NT2/D1 (cell line): Measurements from ENCODE around the gene DDI2.

ENCODE experiments used
- DNase-seq: peaks from one replicate; pipeline ENCODE4 v3.0.0-alpha.2; 2011; ENCODE audit warnings: low read depth, low spot score
- H3K27me3 ChIP-seq: 2 replicates; pipeline ENCODE4 v1.6.0; 2011; ENCODE audit warnings: mild to moderate bottlenecking; ENCODE audit not compliant: insufficient read length, insufficient read depth
- H3K36me3 ChIP-seq: 2 replicates; pipeline ENCODE4 v1.6.1; 2011; ENCODE audit warnings: mild to moderate bottlenecking, low read length, mixed read lengths; ENCODE audit not compliant: insufficient read depth, insufficient read length
- H3K4me1 ChIP-seq: 2 replicates; pipeline ENCODE4 v1.5.1; 2011; ENCODE audit not compliant: insufficient read depth, insufficient read length
- H3K4me3 ChIP-seq: 2 replicates; pipeline ENCODE4 v1.5.1; 2011; ENCODE audit warnings: low read depth; ENCODE audit not compliant: insufficient read length
- H3K9ac ChIP-seq: 2 replicates; pipeline ENCODE4 v1.6.0; 2011; ENCODE audit warnings: low read depth; ENCODE audit not compliant: insufficient read length
- H3K9me3 ChIP-seq: 2 replicates; pipeline ENCODE4 v1.5.1; 2011; ENCODE audit warnings: mild to moderate bottlenecking, low read length; ENCODE audit not compliant: insufficient read depth
- SUZ12 ChIP-seq: IDR thresholded peaks from 2 replicates; pipeline ENCODE4 v1.6.1; 2011; ENCODE audit not compliant: insufficient read length, insufficient read depth; ENCODE audit errors: extremely low read depth
- YY1 ChIP-seq: IDR thresholded peaks from 2 replicates; pipeline ENCODE4 v1.6.1; 2011; ENCODE audit not compliant: insufficient read length, insufficient read depth
- ZNF274 ChIP-seq: IDR thresholded peaks from 2 replicates; pipeline ENCODE4 v1.6.1; 2011; ENCODE audit warnings: mild to moderate bottlenecking, low read depth, low read length

Gene DDI2

DNA sequence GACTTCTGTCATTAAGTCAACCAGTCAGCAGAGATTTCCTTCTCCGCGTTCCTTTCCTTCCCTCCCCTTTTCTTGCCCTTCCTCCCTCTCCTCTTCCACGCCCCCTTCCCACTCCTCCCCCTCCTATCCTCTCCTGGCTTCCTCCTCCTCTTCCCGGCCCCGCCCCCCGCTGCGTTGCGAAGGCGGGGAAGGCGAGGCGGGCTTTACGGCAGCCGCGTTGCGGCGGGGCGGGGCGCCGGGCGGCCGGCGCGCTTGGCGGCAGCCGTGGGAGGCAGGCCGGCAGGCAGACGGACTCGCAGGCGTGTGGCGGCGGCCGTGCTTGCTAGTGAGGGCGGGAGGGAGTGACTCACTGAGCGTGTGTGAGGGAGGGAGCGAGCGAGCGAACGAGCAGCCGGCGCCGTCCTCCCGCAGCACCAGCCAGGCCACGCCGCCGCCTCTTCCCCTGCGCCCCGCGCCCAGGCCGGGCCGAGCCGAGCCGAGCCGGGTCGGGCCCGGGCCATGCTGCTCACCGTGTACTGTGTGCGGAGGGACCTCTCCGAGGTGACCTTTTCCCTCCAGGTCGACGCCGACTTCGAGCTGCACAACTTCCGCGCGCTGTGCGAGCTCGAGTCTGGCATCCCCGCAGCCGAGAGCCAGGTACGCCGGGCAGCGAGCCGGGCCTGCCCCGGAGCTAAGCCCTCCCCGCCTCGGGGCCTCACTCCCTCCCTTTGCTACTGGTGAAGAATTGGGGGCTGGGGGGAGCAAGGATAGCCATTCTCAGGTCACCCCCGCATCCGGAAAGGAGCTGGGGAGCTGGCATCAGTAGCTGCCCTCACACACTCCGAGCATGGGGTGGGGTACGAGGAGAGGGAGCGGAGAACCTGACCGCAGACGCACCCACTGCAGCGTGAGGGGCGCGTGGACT is at the start of gene DDI2:
Gene DDI2 (plus strand): TSS at position 286 of the 904 bp plus-strand sequence. CDS start 213 bp downstream, at position 499.
- peak; percentile 86 for DNase-seq
- Histone ChIP-seq H3K27me3 (no peaks in the 10 kb centered on the region), H3K4me3 (peak within 1 kb of the TSS; percentile 98), H3K4me1 (no peaks in the 10 kb centered on the region), H3K9me3 (no peaks in the 10 kb centered on the region), H3K36me3 (no peaks in the 10 kb centered on the region), H3K9ac (peak within 1 kb of the TSS; percentile 99)
- no peak for TF ChIP-seq YY1
- TF ChIP-seq ZNF274: no peak
- TF ChIP-seq SUZ12: no peak

GRCh38 chr1:15568387-15569073 is 48.7 kb upstream of the DDI2 start:
- Histone ChIP-seq H3K27me3 (no peaks in the 10 kb centered on the region), H3K36me3 (peaks cover 74% of the 10 kb centered on the region), H3K4me1 (no peaks in the 10 kb centered on the region), H3K9ac (no peak overlapping the region), H3K4me3 (no peak overlapping the region), H3K9me3 (no peaks in the 10 kb centered on the region)
- no peak for DNase-seq
- TF ChIP-seq SUZ12 (no peak), YY1 (no peak), ZNF274 (no peak)

DNA sequence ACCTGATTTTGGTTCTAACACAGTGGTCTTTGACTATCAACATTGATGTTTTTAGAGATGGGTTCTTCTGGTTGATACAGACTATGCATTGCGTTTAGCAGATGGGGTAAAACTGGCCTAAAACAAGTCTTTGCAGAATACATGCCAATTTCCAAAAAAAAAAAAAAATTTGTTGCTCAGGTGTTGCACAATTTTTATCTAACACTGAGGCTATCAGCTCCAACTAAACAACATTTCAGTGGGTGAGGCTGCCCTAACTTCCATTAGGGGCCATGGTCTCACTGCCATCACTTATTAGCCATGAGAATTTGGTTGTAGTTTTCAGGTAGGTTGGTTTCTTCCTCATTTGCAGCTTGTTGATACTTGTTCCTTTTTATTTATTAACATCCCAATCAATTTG is 46.4 kb upstream of the DDI2 start:
- no peaks in the 10 kb centered on the region for H3K27me3 ChIP-seq
- H3K36me3 ChIP-seq: peaks cover 65% of the 10 kb centered on the region
- no peaks in the 10 kb centered on the region for H3K4me1 ChIP-seq
- TF ChIP-seq SUZ12 (no peak), ZNF274 (no peak), YY1 (no peak)
- DNase-seq: no peak
- no peak overlapping the region for H3K4me3 ChIP-seq
- no peaks in the 10 kb centered on the region for H3K9me3 ChIP-seq
- no peak overlapping the region for H3K9ac ChIP-seq

DNA sequence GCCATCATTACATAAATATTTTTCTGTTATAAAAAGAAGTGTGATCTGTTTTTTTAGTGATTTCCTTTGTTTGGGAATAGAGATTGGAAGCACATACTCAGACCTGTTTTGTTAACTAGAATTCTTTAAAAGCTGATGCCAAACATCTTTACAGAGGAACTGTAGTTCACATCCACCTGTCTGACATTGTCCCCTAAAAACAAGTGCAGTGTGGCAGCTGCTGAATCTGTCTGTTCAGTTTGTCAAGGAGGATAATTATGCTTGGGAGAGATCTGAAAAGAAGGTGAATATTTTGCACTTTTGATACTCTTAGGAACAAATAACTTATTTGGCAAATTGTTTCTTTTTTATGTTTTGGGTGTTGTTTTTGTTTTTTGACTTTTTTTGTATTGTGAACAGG is 46.0 kb upstream of the DDI2 start:
- Histone ChIP-seq H3K4me3 (no peak overlapping the region), H3K9me3 (no peaks in the 10 kb centered on the region), H3K4me1 (no peaks in the 10 kb centered on the region), H3K36me3 (peaks cover 61% of the 10 kb centered on the region), H3K9ac (no peak overlapping the region), H3K27me3 (no peaks in the 10 kb centered on the region)
- TF ChIP-seq ZNF274: no peak
- TF ChIP-seq SUZ12: no peak
- no peak for TF ChIP-seq YY1
- no peak for DNase-seq

GRCh38 chr1:15573477-15573876 is 43.8 kb upstream of the DDI2 start:
- DNase-seq: no peak
- H3K4me3 ChIP-seq: no peak overlapping the region
- H3K9me3 ChIP-seq: no peaks in the 10 kb centered on the region
- peaks cover 38% of the 10 kb centered on the region for H3K36me3 ChIP-seq
- no peak for TF ChIP-seq SUZ12
- TF ChIP-seq ZNF274: no peak
- no peak for TF ChIP-seq YY1
- H3K27me3 ChIP-seq: no peaks in the 10 kb centered on the region
- H3K9ac ChIP-seq: no peak overlapping the region
- no peaks in the 10 kb centered on the region for H3K4me1 ChIP-seq

DNA sequence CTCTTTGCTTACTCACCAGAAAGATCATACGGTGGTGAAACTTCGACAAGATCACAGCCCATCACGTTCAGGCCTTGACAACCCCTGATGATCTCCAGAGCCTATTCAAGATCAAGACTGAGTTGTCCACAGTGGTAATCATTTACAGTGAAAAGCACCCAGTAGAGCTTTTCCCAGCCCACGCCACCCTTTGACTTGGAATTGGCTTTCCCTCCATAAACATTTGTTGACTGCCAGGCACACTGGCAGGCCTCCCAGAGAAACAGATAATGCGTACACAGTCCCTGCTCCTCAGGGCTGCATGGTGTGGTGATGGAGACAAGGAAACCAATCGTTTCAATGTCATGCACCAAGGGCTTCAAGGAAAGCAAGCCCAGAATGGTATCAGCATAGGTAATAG is 42.5 kb upstream of the DDI2 start:
- Histone ChIP-seq H3K9me3 (no peaks in the 10 kb centered on the region), H3K36me3 (peaks cover 27% of the 10 kb centered on the region), H3K4me1 (no peaks in the 10 kb centered on the region)

More for the DNA sequence above, 42.5 kb upstream of the DDI2 start:
- no peak overlapping the region for H3K4me3 ChIP-seq
- TF ChIP-seq SUZ12: no peak
- no peak for TF ChIP-seq ZNF274
- no peak for TF ChIP-seq YY1
- no peak for DNase-seq
- no peaks in the 10 kb centered on the region for H3K27me3 ChIP-seq
- no peak overlapping the region for H3K9ac ChIP-seq
